Body of pancreas (tissue), 4 donors: ENCODE measurements around the gene NELFB. TPM values are rescaled to one million over a fixed set of nuclear protein-coding genes. Genes with fewer than 3 reads are reported as not detected.

Experiments
- ATAC-seq: fragments of 150-250 bp; one replicate; pipeline ENCODE4 v1.9.1; 2016
- DNase-seq, 4 donors: peaks; one replicate each; pipeline ENCODE4 v3.0.0-alpha.2; 2019
- H3K27ac ChIP-seq, 4 donors: fragments of 200-600 bp; sonication (generic); 1 replicate in 3 of 4; 2 replicates in 1 of 4; pipeline versions ENCODE4 v1.5.1 to v1.6.1; 2016 to 2019; ENCODE audit warnings: mild to moderate bottlenecking in 1 of 4, mixed read lengths in 1 of 4, moderate library complexity in 1 of 4
- H3K27me3 ChIP-seq, 2 donors: fragments of 200-600 bp; sonication (generic); one replicate each; pipeline ENCODE4 v1.6.0; 2016; ENCODE audit warnings: mild to moderate bottlenecking in 1 of 2
- H3K36me3 ChIP-seq, 2 donors: fragments of 200-600 bp; sonication (generic); replicated peaks in 1 of 2; 2 replicates each; pipeline ENCODE4 v1.5.1; 2016; ENCODE audit warnings: low read depth in 2 of 2; ENCODE audit not compliant: insufficient read depth in 1 of 2
- H3K4me1 ChIP-seq: fragments of 200-600 bp; sonication (generic); one replicate; pipeline ENCODE4 v1.6.0; 2016
- H3K4me3 ChIP-seq, 2 donors: fragments of 200-600 bp; sonication (generic); 1 replicate in 1 of 2; 2 replicates in 1 of 2; pipeline ENCODE4 v1.5.1; 2016 to 2019
- H3K9me3 ChIP-seq, 3 donors: fragments of 200-600 bp; sonication (generic); 1 replicate in 2 of 3; 2 replicates in 1 of 3; pipeline ENCODE4 v1.5.1; 2016
- CTCF ChIP-seq, 7 experiments: fragments of 450-650 bp in 4 of 7; fragments of 200-600 bp in 3 of 7; sonication (generic) in 3 of 7; IDR thresholded peaks; one replicate each; pipeline ENCODE4 v1.5.1; 2016 to 2019; ENCODE audit warnings: antibody characterized with exemption in 7 of 7
- POLR2A ChIP-seq, 3 donors: fragments of 450-650 bp; IDR thresholded peaks; one replicate each; pipeline ENCODE4 v1.6.1; 2016; ENCODE audit warnings: antibody characterized with exemption in 3 of 3, mild to moderate bottlenecking in 2 of 3
- whole genome bisulfite sequencing, 2 donors: methylation state at CpG; one replicate each; pipeline ENCODE4 v1.1.5; 2017; 5-methylcytosine and 5-hydroxymethylcytosine counted together
- intact Hi-C: fragments of 100-400 bp; cut with DNase I; formaldehyde crosslinking; loops from one replicate; pipeline ENCODE4 v1.15.1; 2023
- total RNA-seq, 2 donors: library from RNA; depleted of rRNA; stranded (reverse); fragments of >200 nt; gene quantifications; one replicate each; pipeline ENCODE4 v1.1.0, GENCODE V29; 2016

NELFB gene
- total RNA-seq, 2 donors from 2014 or later, result 31.3 to 34.2 TPM

- WGBS, 2 donors, result 59 to 65% methylated on average over 13 to 18 of the region's 18 CpGs
- no peaks in the 10 kb centered on the region for H3K36me3 ChIP-seq
- intact Hi-C loops, result no loop called here
- H3K27me3 ChIP-seq, result peaks cover 0 to 12% of the 10 kb centered on the region in 2 donors
- TF ChIP-seq POLR2A (IDR thresholded peaks at IDR 0.05), result no peak
- TF ChIP-seq CTCF (IDR thresholded peaks at IDR 0.05), result no peak
- H3K27ac ChIP-seq, result peak overlapping the region; percentile 58 to 85 (median 76)
- H3K4me3 ChIP-seq, result no peak overlapping the region
- no peaks in the 10 kb centered on the region for H3K9me3 ChIP-seq
- DNase-seq (no peak), ATAC-seq (no peak)
- H3K4me1 ChIP-seq, result peaks cover 42% of the 10 kb centered on the region
Observed at GRCh38 chr9:137226338-137227053, 28.6 kb upstream of the NELFB start.

GRCh38 chr9:137227054-137227852, 27.9 kb upstream of the NELFB start, which contains the start of gene RNF224:
Gene RNF224, plus strand, starts transcription at chr9:137227502. Its CDS starts 834 bp downstream, at chr9:137228336.
- peaks cover 0 to 12% of the 10 kb centered on the region in 2 donors for H3K27me3 ChIP-seq
- H3K4me3 ChIP-seq, result no peak within 1 kb of the TSS
- intact Hi-C loops, result no loop called here
- H3K4me1 ChIP-seq, result peaks cover 39% of the 10 kb centered on the region
- peak within 1 kb of the TSS; percentile 58 to 85 (median 76) for H3K27ac ChIP-seq
- no peaks in the 10 kb centered on the region for H3K36me3 ChIP-seq
- peak; percentile 58 for ATAC-seq
- peak; percentile 87 to 96 (median 91) for DNase-seq
- TF ChIP-seq POLR2A (IDR thresholded peaks at IDR 0.05) (no peak), CTCF (IDR thresholded peaks at IDR 0.05) (peak; percentile 87 to 98 (median 97))
- 0 to 15% methylated on average over 2 to 25 of the region's 25 CpGs for WGBS, 2 donors
- H3K9me3 ChIP-seq, result no peaks in the 10 kb centered on the region

GRCh38 chr9:137227853-137228505, 27.1 kb upstream of the NELFB start:
- Histone ChIP-seq H3K9me3 (no peaks in the 10 kb centered on the region), H3K27me3 (peaks cover 0 to 12% of the 10 kb centered on the region in 2 donors), H3K4me1 (peaks cover 32% of the 10 kb centered on the region), H3K36me3 (no peaks in the 10 kb centered on the region), H3K27ac (peak overlapping the region in 3 of 4 donors; percentile 41 to 77 (median 76)), H3K4me3 (no peak overlapping the region)
- WGBS, 2 donors, result 3 to 17% methylated on average over 7 to 16 of the region's 18 CpGs
- intact Hi-C loops, result no loop called here
- no peak for TF ChIP-seq CTCF (IDR thresholded peaks at IDR 0.05)
- TF ChIP-seq POLR2A (IDR thresholded peaks at IDR 0.05), result no peak
- no peak for ATAC-seq
- no peak for DNase-seq

GRCh38 chr9:137228506-137228967, 26.6 kb upstream of the NELFB start:
- Histone ChIP-seq H3K4me1 (peaks cover 29% of the 10 kb centered on the region), H3K36me3 (no peaks in the 10 kb centered on the region), H3K27ac (no peak overlapping the region), H3K9me3 (no peaks in the 10 kb centered on the region), H3K4me3 (no peak overlapping the region), H3K27me3 (peaks cover 0 to 16% of the 10 kb centered on the region in 2 donors)
- TF ChIP-seq POLR2A (IDR thresholded peaks at IDR 0.05) (no peak), CTCF (IDR thresholded peaks at IDR 0.05) (no peak)
- DNase-seq (no peak), ATAC-seq (no peak)
- intact Hi-C loops, result no loop called here
- 39% methylated on average over 26 of the region's 29 CpGs; no CpG with 5 or more reads in 1 of the 2 donors for WGBS, 2 donors
